ENCODE measurements around the gene BABAM1.

Gene BABAM1

GRCh38 chr19:17303940-17304267, 36.7 kb downstream of the BABAM1 start:
- no peak for DNase-seq (ENCODE audit: low read depth)

GRCh38 chr19:17304386-17305215, 37.4 kb downstream of the BABAM1 start:
- DNase-seq (ENCODE audit: low read depth), result no peak

GRCh38 chr19:17305216-17305516, 37.9 kb downstream of the BABAM1 start:
- no peak for DNase-seq (ENCODE audit: low read depth)

GRCh38 chr19:17305517-17306284, 38.5 kb downstream of the BABAM1 start, which contains the start of gene MRPL34:
Gene MRPL34, plus strand, starts transcription at chr19:17305872. Its CDS starts 21 bp downstream, at chr19:17305893.
- DNase-seq (ENCODE audit: low read depth), result peak; percentile 87

- no peak for DNase-seq (ENCODE audit: low read depth)
Observed at GRCh38 chr19:17306285-17306714, 39.1 kb downstream of the BABAM1 start.

GRCh38 chr19:17307876-17308377, 40.7 kb downstream of the BABAM1 start:
- DNase-seq (ENCODE audit: low read depth), result no peak

GRCh38 chr19:17309198-17309964, 42.1 kb downstream of the BABAM1 start, which contains the start of gene DDA1:
Gene DDA1, plus strand, starts transcription at chr19:17309563. Its CDS starts 92 bp downstream, at chr19:17309655.
- DNase-seq (ENCODE audit: low read depth), result peak; percentile 96

GRCh38 chr19:17309965-17310461, 42.8 kb downstream of the BABAM1 start:
- DNase-seq (ENCODE audit: low read depth), result no peak

- DNase-seq (ENCODE audit: low read depth), result no peak
Observed at GRCh38 chr19:17311455-17312188, 44.4 kb downstream of the BABAM1 start.

- DNase-seq (ENCODE audit: low read depth), result no peak
Observed at GRCh38 chr19:17312189-17313113, 45.2 kb downstream of the BABAM1 start.

- no peak for DNase-seq (ENCODE audit: low read depth)
Observed at GRCh38 chr19:17314007-17314593, 46.9 kb downstream of the BABAM1 start.

GRCh38 chr19:17318966-17319365, 51.7 kb downstream of the BABAM1 start:
- DNase-seq (ENCODE audit: low read depth), result no peak

- DNase-seq (ENCODE audit: low read depth), result no peak
Observed at GRCh38 chr19:17319473-17320238, 52.4 kb downstream of the BABAM1 start.

- no peak for DNase-seq (ENCODE audit: low read depth)
Observed at GRCh38 chr19:17320435-17320834, 53.2 kb downstream of the BABAM1 start.

- DNase-seq (ENCODE audit: low read depth), result no peak
Observed at GRCh38 chr19:17321655-17322489, 54.6 kb downstream of the BABAM1 start.

- no peak for DNase-seq (ENCODE audit: low read depth)
Observed at GRCh38 chr19:17322854-17323253, 55.6 kb downstream of the BABAM1 start.

- DNase-seq (ENCODE audit: low read depth), result no peak
Observed at GRCh38 chr19:17323300-17323963, 56.2 kb downstream of the BABAM1 start.

- no peak for DNase-seq (ENCODE audit: low read depth)
Observed at GRCh38 chr19:17323964-17324332, 56.7 kb downstream of the BABAM1 start.
